Keratinocyte (primary cell): ENCODE results near the gene CHN2. TPM values are rescaled to one million over a fixed set of nuclear protein-coding genes. Genes with fewer than 3 reads are reported as not detected.

Experiments used
- DNase-seq: peaks from one replicate; pipeline ENCODE4 v3.0.0-alpha.2; 2011; ENCODE audit warnings: low read depth, missing footprints, low spot score
- FAIRE-seq: peaks from 2 replicates; lab custom pipeline; 2011; peaks lifted over from hg19 to GRCh38; lab: Jason Lieb, UNC
- H2AFZ ChIP-seq: 2 replicates; pipeline ENCODE4 v1.6.0; 2012; ENCODE audit warnings: low read length, control low read depth, inconsistent platforms; ENCODE audit not compliant: control insufficient read depth
- H3K27ac ChIP-seq: 2 replicates; pipeline ENCODE4 v1.5.1; 2011; ENCODE audit warnings: low read length; ENCODE audit not compliant: control insufficient read depth, insufficient read depth
- H3K27me3 ChIP-seq: 3 replicates; pipeline ENCODE4 v1.6.0; 2011; ENCODE audit warnings: low read length; ENCODE audit not compliant: control insufficient read depth, insufficient read depth; ENCODE audit errors: extremely low read depth
- H3K36me3 ChIP-seq, 2 experiments: 2 replicates in 1 of 2; 3 replicates in 1 of 2; pipeline ENCODE4 v1.5.1; 2011; ENCODE audit warnings: low read length in 2 of 2, mild to moderate bottlenecking in 1 of 2; ENCODE audit not compliant: control insufficient read depth in 2 of 2, insufficient read depth in 2 of 2; ENCODE audit errors: extremely low read depth in 1 of 2
- H3K4me1 ChIP-seq: 3 replicates; pipeline ENCODE4 v1.5.1; 2011; ENCODE audit warnings: low read length; ENCODE audit not compliant: control insufficient read depth, insufficient read depth; ENCODE audit errors: extremely low read depth
- H3K4me2 ChIP-seq: 3 replicates; pipeline ENCODE4 v1.6.0; 2011; ENCODE audit warnings: low read depth, low read length; ENCODE audit not compliant: control insufficient read depth, insufficient read depth; ENCODE audit errors: extremely low read depth
- H3K4me3 ChIP-seq, 3 experiments: fragments of 200-600 bp in 1 of 3; sonication (generic) in 1 of 3; 2 replicates in 2 of 3; 3 replicates in 1 of 3; pipeline ENCODE4 v1.5.1; 2011 to 2016; ENCODE audit warnings: low read length in 3 of 3, mild to moderate bottlenecking in 3 of 3, control low read depth in 2 of 3, inconsistent platforms in 1 of 3, low read depth in 1 of 3, mixed read lengths in 1 of 3, mixed run types in 1 of 3, moderate library complexity in 1 of 3; ENCODE audit not compliant: control insufficient read depth in 2 of 3, insufficient read depth in 2 of 3; ENCODE audit errors: extremely low read depth in 1 of 3
- H3K79me2 ChIP-seq: 2 replicates; pipeline ENCODE4 v1.6.0; 2012; ENCODE audit warnings: low read length; ENCODE audit not compliant: control insufficient read depth, insufficient read depth
- H3K9ac ChIP-seq: 3 replicates; pipeline ENCODE4 v1.6.0; 2011; ENCODE audit warnings: low read length; ENCODE audit not compliant: control insufficient read depth, insufficient read depth; ENCODE audit errors: extremely low read depth
- H3K9me1 ChIP-seq: 3 replicates; pipeline ENCODE4 v1.6.0; 2011; ENCODE audit warnings: low read length; ENCODE audit not compliant: control insufficient read depth, insufficient read depth; ENCODE audit errors: extremely low read depth
- H3K9me3 ChIP-seq: 2 replicates; pipeline ENCODE4 v1.5.1; 2012; ENCODE audit warnings: low read depth, low read length; ENCODE audit not compliant: control insufficient read depth
- H4K20me1 ChIP-seq: 3 replicates; pipeline ENCODE4 v1.6.0; 2011; ENCODE audit warnings: low read length; ENCODE audit not compliant: control insufficient read depth, insufficient read depth; ENCODE audit errors: extremely low read depth
- CTCF ChIP-seq, 3 experiments: IDR thresholded peaks in 1 of 3; conservative IDR thresholded peaks in 1 of 3; optimal IDR thresholded peaks in 1 of 3; 2 replicates in 2 of 3; 3 replicates in 1 of 3; pipeline versions ENCODE3 to v1.5.1; 2011; ENCODE audit warnings: low read length in 3 of 3, mild to moderate bottlenecking in 3 of 3, moderate library complexity in 2 of 3, control low read depth in 1 of 3, inconsistent platforms in 1 of 3; ENCODE audit not compliant: insufficient read depth in 2 of 3; ENCODE audit errors: extremely low read depth in 1 of 3
- EZH2 ChIP-seq: IDR thresholded peaks from one replicate; pipeline ENCODE4 v1.6.1; 2012; ENCODE audit warnings: inconsistent platforms, mild to moderate bottlenecking, low read length, moderate library complexity
- dilution Hi-C: fragments of 300-500 bp; cut with MboI; formaldehyde crosslinking; loops from one replicate; pipeline ENCODE4 v1.7.0; 2020; ENCODE audit warnings: low sequenced_read_pairs; ENCODE audit not compliant: extremely low pct_ligation_motif_present
- polyA plus RNA-seq, 5 experiments: library from polyadenylated mRNA; depleted of rRNA in 3 of 5; stranded (reverse) in 3 of 5; stranded (forward) in 1 of 5; unstranded in 1 of 5; fragments of >200 nt; gene quantifications; 1 replicate in 1 of 5; 2 replicates in 3 of 5; 3 replicates in 1 of 5; pipeline versions ENCODE4 v1.2.1 to v1.2.3, GENCODE V29; 2011 to 2012; ENCODE audit warnings: missing spikeins in 2 of 5, low read depth in 1 of 5, low replicate concordance in 1 of 5

The CHN2 gene
- polyA plus RNA-seq, 1 donor (not counting 4 experiments of a cell fraction or from before 2014, with no cell fraction given), result 1.8 TPM

GRCh38 chr7:29327455-29327854, 132.9 kb downstream of the CHN2 start:
- Histone ChIP-seq H3K9me1 (no peaks in the 10 kb centered on the region), H3K4me2 (no peak overlapping the region), H3K36me3 (no peaks in the 10 kb centered on the region), H3K27ac (no peak overlapping the region), H3K27me3 (no peaks in the 10 kb centered on the region), H3K4me3 (no peak overlapping the region), H3K9ac (no peak overlapping the region), H3K4me1 (peaks cover 8% of the 10 kb centered on the region), H3K79me2 (no peaks in the 10 kb centered on the region), H3K9me3 (no peaks in the 10 kb centered on the region), H4K20me1 (no peaks in the 10 kb centered on the region), H2AFZ (no peak overlapping the region)
- TF ChIP-seq EZH2, result no peak
- TF ChIP-seq CTCF (optimal IDR thresholded peaks at IDR 0.05 in 1 of 3, IDR thresholded peaks at IDR 0.05 in 1 of 3, conservative IDR thresholded peaks at IDR 0.05 in 1 of 3; ENCODE audit: extremely low read depth in 1 of 3, insufficient read depth in 2 of 3, low read length in 3 of 3), result no peak
- dilution Hi-C loops, result no loop called here
- no peak for DNase-seq
- no peak for FAIRE-seq

- DNase-seq, result no peak
- TF ChIP-seq CTCF (optimal IDR thresholded peaks at IDR 0.05 in 1 of 3, IDR thresholded peaks at IDR 0.05 in 1 of 3, conservative IDR thresholded peaks at IDR 0.05 in 1 of 3; ENCODE audit: extremely low read depth in 1 of 3, insufficient read depth in 2 of 3, low read length in 3 of 3), result no peak
- TF ChIP-seq EZH2, result no peak
- Histone ChIP-seq H3K36me3 (no peaks in the 10 kb centered on the region), H3K4me3 (no peak overlapping the region), H4K20me1 (no peaks in the 10 kb centered on the region), H3K9me3 (no peaks in the 10 kb centered on the region), H3K9ac (no peak overlapping the region), H3K79me2 (no peaks in the 10 kb centered on the region), H3K4me1 (peaks cover 8% of the 10 kb centered on the region), H3K9me1 (no peaks in the 10 kb centered on the region), H3K27ac (no peak overlapping the region), H3K27me3 (no peaks in the 10 kb centered on the region), H3K4me2 (no peak overlapping the region), H2AFZ (no peak overlapping the region)
- dilution Hi-C loops, result no loop called here
- FAIRE-seq, result no peak
Measured at GRCh38 chr7:29328045-29328444, 133.5 kb downstream of the CHN2 start.
